Testis (tissue), 3 donors: ENCODE results near the gene DDX39B. TPM values are rescaled to one million over a fixed set of nuclear protein-coding genes. Genes with fewer than 3 reads are reported as not detected.
"Not testable (repeated sequence)": the region's sequence is repeated elsewhere in the genome, so short reads cannot be mapped to it uniquely, and the experiment has no call there.

Experiments used
- DNase-seq: peaks from one replicate; pipeline ENCODE4 v3.0.0-alpha.2; 2019
- H3K27ac ChIP-seq, 2 donors: fragments of 200-600 bp; sonication (generic); one replicate each; pipeline ENCODE4 v1.5.1; 2019
- H3K27me3 ChIP-seq: fragments of 200-600 bp; sonication (generic); one replicate; pipeline ENCODE4 v1.5.1; 2019
- H3K36me3 ChIP-seq: fragments of 200-600 bp; sonication (generic); one replicate; pipeline ENCODE4 v1.5.1; 2017; ENCODE audit warnings: low read depth; ENCODE audit errors: missing control alignments
- H3K4me1 ChIP-seq: fragments of 200-600 bp; sonication (generic); one replicate; pipeline ENCODE4 v1.5.1; 2019
- H3K4me3 ChIP-seq, 2 donors: fragments of 200-600 bp; sonication (generic); one replicate each; pipeline ENCODE4 v1.5.1; 2017 to 2019
- H3K9me3 ChIP-seq: fragments of 200-600 bp; sonication (generic); one replicate; pipeline ENCODE4 v1.5.1; 2017
- CTCF ChIP-seq, 3 experiments: fragments of 450-650 bp in 2 of 3; fragments of 200-600 bp in 1 of 3; sonication (generic) in 1 of 3; IDR thresholded peaks; one replicate each; pipeline ENCODE4 v1.5.1; 2016 to 2019; ENCODE audit warnings: antibody characterized with exemption in 3 of 3, mild to moderate bottlenecking in 2 of 3, moderate library complexity in 1 of 3
- POLR2A ChIP-seq: fragments of 450-650 bp; IDR thresholded peaks from one replicate; pipeline ENCODE4 v1.6.1; 2017; ENCODE audit warnings: antibody characterized with exemption, mild to moderate bottlenecking, moderate library complexity
- WGBS, 2 donors: methylation state at CpG; one replicate each; pipeline ENCODE4 v1.1.5; 2018; 5-methylcytosine and 5-hydroxymethylcytosine counted together
- intact Hi-C: fragments of 100-400 bp; cut with DNase I; formaldehyde crosslinking; loops from one replicate; pipeline ENCODE4 v1.15.1; 2023; ENCODE audit warnings: low total_unique reads
- polyA plus RNA-seq: library from polyadenylated mRNA; stranded (reverse); fragments of 350-450 nt; fragmentation: Illumina TruSeq; extraction: RNeasy Lipid Tissue Mini Kit (QIAGEN cat#74804); gene quantifications from one replicate; pipeline ENCODE4 v1.2.3, GENCODE V29; 2014; ENCODE audit warnings: low read depth, low replicate concordance; ENCODE audit not compliant: insufficient read depth
- total RNA-seq, 2 donors: library from RNA; depleted of rRNA; stranded (reverse); fragments of >200 nt; gene quantifications; one replicate each; pipeline ENCODE4 v1.2.3, GENCODE V29; 2016

Gene DDX39B
- total and polyA plus RNA-seq, 3 donors from 2014 or later: 250 to 360 (median 312) TPM

- intact Hi-C loops: no loop called here
- Histone ChIP-seq H3K4me3 (no peak overlapping the region), H3K9me3 (no peaks in the 10 kb centered on the region), H3K27ac (no peak overlapping the region), H3K4me1 (peaks cover 2% of the 10 kb centered on the region), H3K36me3 (no peaks in the 10 kb centered on the region), H3K27me3 (no peaks in the 10 kb centered on the region)
- no peak for DNase-seq
- TF ChIP-seq CTCF (IDR thresholded peaks at IDR 0.05) (no peak), POLR2A (no peak)
Measured at GRCh38 chr6:31502586-31502985, 39.2 kb downstream of the DDX39B start.

- H3K4me3 ChIP-seq, intact Hi-C loops, H3K27me3 ChIP-seq, DNase-seq, H3K4me1 ChIP-seq, H3K27ac ChIP-seq, H3K9me3 ChIP-seq, H3K36me3 ChIP-seq: not testable (repeated sequence)
- WGBS, 2 donors: 58 to 70% methylated on average over 2 of the region's 2 CpGs
Measured at GRCh38 chr6:31499648-31500047, 42.2 kb downstream of the DDX39B start.

GRCh38 chr6:31498748-31499147, 43.1 kb downstream of the DDX39B start:
- DNase-seq: no peak

GRCh38 chr6:31497531-31498476, 44.0 kb downstream of the DDX39B start, which contains the start of gene MICB:
Gene MICB (plus strand): TSS chr6:31498145. CDS start chr6:31498194, 49 bp downstream.
- H3K4me1 ChIP-seq: peaks cover 6% of the 10 kb centered on the region
- intact Hi-C loops: no loop called here

More at GRCh38 chr6:31498748-31499147, 43.1 kb downstream of the DDX39B start:
- peaks cover 6% of the 10 kb centered on the region for H3K4me1 ChIP-seq
- H3K27ac ChIP-seq: no peak overlapping the region
- H3K36me3 ChIP-seq: no peaks in the 10 kb centered on the region
- intact Hi-C loops: no loop called here
- no peak overlapping the region for H3K4me3 ChIP-seq
- WGBS, 2 donors: 7% methylated on average over 20 to 21 of the region's 21 CpGs
- no peak for TF ChIP-seq CTCF (IDR thresholded peaks at IDR 0.05)
- TF ChIP-seq POLR2A: no peak
- H3K27me3 ChIP-seq: no peaks in the 10 kb centered on the region
- H3K9me3 ChIP-seq: no peaks in the 10 kb centered on the region

GRCh38 chr6:31496826-31497225, 45.0 kb downstream of the DDX39B start:
- WGBS, 2 donors: 38 to 58% methylated on average over 4 of the region's 4 CpGs
- intact Hi-C loops, H3K27ac ChIP-seq, DNase-seq, H3K4me3 ChIP-seq, H3K27me3 ChIP-seq, H3K36me3 ChIP-seq, H3K4me1 ChIP-seq, H3K9me3 ChIP-seq: not testable (repeated sequence)

More at GRCh38 chr6:31497531-31498476, 44.0 kb downstream of the DDX39B start, which contains the start of gene MICB:
- peak within 1 kb of the TSS; percentile 42 to 61 for H3K4me3 ChIP-seq
- TF ChIP-seq CTCF (IDR thresholded peaks at IDR 0.05) (no peak), POLR2A (no peak)
- H3K27ac ChIP-seq: peak within 1 kb of the TSS in 1 of 2 donors; percentile 10
- no peaks in the 10 kb centered on the region for H3K36me3 ChIP-seq
- 0 to 1% methylated on average over 39 to 64 of the region's 64 CpGs for WGBS, 2 donors
- no peaks in the 10 kb centered on the region for H3K27me3 ChIP-seq
- no peaks in the 10 kb centered on the region for H3K9me3 ChIP-seq
- DNase-seq: peak; percentile 89
